Hepatocyte (in vitro differentiated cells): Measurements from ENCODE around the gene PLEKHF1. TPM values are rescaled to one million over a fixed set of nuclear protein-coding genes. Genes with fewer than 3 reads are reported as not detected.

ENCODE experiments used
- DNase-seq: peaks from one replicate; pipeline ENCODE4 v3.0.0-alpha.2; 2016; ENCODE audit warnings: low spot score
- H2AFZ ChIP-seq: fragments of 200-600 bp; sonication (generic); 2 replicates; pipeline ENCODE4 v1.6.0; 2016; ENCODE audit warnings: antibody characterized with exemption, mild to moderate bottlenecking
- H3K27ac ChIP-seq: fragments of 200-600 bp; sonication (generic); 2 replicates; pipeline ENCODE4 v1.5.1; 2016; ENCODE audit warnings: mild to moderate bottlenecking
- H3K27me3 ChIP-seq: fragments of 200-600 bp; sonication (generic); 2 replicates; pipeline ENCODE4 v1.6.1; 2016
- H3K36me3 ChIP-seq: fragments of 200-600 bp; sonication (generic); replicated peaks from 2 replicates; pipeline ENCODE4 v1.5.1; 2016; ENCODE audit warnings: low read depth; ENCODE audit not compliant: insufficient read depth
- H3K4me1 ChIP-seq: fragments of 200-600 bp; sonication (generic); 2 replicates; pipeline ENCODE4 v1.5.1; 2016; ENCODE audit warnings: mild to moderate bottlenecking, moderate library complexity; ENCODE audit not compliant: insufficient read depth
- H3K4me2 ChIP-seq: fragments of 200-600 bp; sonication (generic); 2 replicates; pipeline ENCODE4 v1.6.0; 2016
- H3K4me3 ChIP-seq: fragments of 200-600 bp; sonication (generic); 2 replicates; pipeline ENCODE4 v1.5.1; 2016; ENCODE audit warnings: mild to moderate bottlenecking
- H3K79me2 ChIP-seq: fragments of 200-600 bp; sonication (generic); 2 replicates; pipeline ENCODE4 v1.6.0; 2017; ENCODE audit warnings: mild to moderate bottlenecking
- H3K9me2 ChIP-seq: fragments of 200-600 bp; sonication (generic); replicated peaks from 2 replicates; pipeline ENCODE4 v1.6.0; 2017; ENCODE audit warnings: mild to moderate bottlenecking; ENCODE audit not compliant: insufficient read depth
- H3K9me3 ChIP-seq: fragments of 200-600 bp; sonication (generic); 2 replicates; pipeline ENCODE4 v1.5.1; 2016; ENCODE audit warnings: low read depth, mild to moderate bottlenecking
- H4K20me1 ChIP-seq: fragments of 200-600 bp; sonication (generic); 2 replicates; pipeline ENCODE4 v1.6.0; 2016; ENCODE audit warnings: mild to moderate bottlenecking; ENCODE audit not compliant: insufficient read depth, poor library complexity, severe bottlenecking
- CTCF ChIP-seq: fragments of 200-600 bp; sonication (generic); IDR thresholded peaks from 2 replicates; pipeline ENCODE4 v1.5.1; 2016; ENCODE audit warnings: antibody characterized with exemption, mild to moderate bottlenecking; ENCODE audit not compliant: poor library complexity
- EZH2 ChIP-seq: fragments of 200-600 bp; sonication (generic); IDR thresholded peaks from 2 replicates; pipeline ENCODE4 v1.6.1; 2016; ENCODE audit warnings: antibody characterized with exemption, mild to moderate bottlenecking, borderline replicate concordance
- EZH2phosphoT487 ChIP-seq: fragments of 200-600 bp; sonication (generic); IDR thresholded peaks from one replicate; pipeline ENCODE4 v1.6.1; 2018; ENCODE audit warnings: antibody characterized with exemption, mild to moderate bottlenecking, low read depth, moderate library complexity; ENCODE audit not compliant: unreplicated experiment, severe bottlenecking
- WGBS: methylation state at CpG from one replicate; pipeline ENCODE4 v1.1.6; 2016; ENCODE audit warnings: low lambda C conversion rate; ENCODE audit errors: missing lambda C conversion rate; 5-methylcytosine and 5-hydroxymethylcytosine counted together
- polyA plus RNA-seq: library from polyadenylated mRNA; unstranded; fragments of >200 nt; fragmentation: Nextera tagmentation; extraction: Ambion mirVana; gene quantifications from 2 replicates; pipeline ENCODE4 v1.2.1, GENCODE V29; 2016
- total RNA-seq: library from RNA; depleted of rRNA; stranded (reverse); fragments of >200 nt; gene quantifications from 2 replicates; pipeline ENCODE4 v1.2.3, GENCODE V29; 2014

The PLEKHF1 gene
- total and polyA plus RNA-seq, 2 experiments from 2014 or later, result 2.4 to 2.7 TPM

- Histone ChIP-seq H2AFZ (no peak overlapping the region), H3K9me2 (no peaks in the 10 kb centered on the region), H3K4me2 (no peak overlapping the region), H4K20me1 (no peaks in the 10 kb centered on the region), H3K27ac (no peak overlapping the region), H3K79me2 (no peaks in the 10 kb centered on the region), H3K36me3 (no peaks in the 10 kb centered on the region), H3K27me3 (no peaks in the 10 kb centered on the region), H3K4me1 (no peaks in the 10 kb centered on the region), H3K9me3 (no peaks in the 10 kb centered on the region), H3K4me3 (no peak overlapping the region)
- WGBS, result 88% methylated on average over 12 of the region's 12 CpGs
- TF ChIP-seq CTCF (no peak), EZH2phosphoT487 (no peak)
- DNase-seq, result no peak
Observed at GRCh38 chr19:29680447-29680846, 15.2 kb downstream of the PLEKHF1 start.

GRCh38 chr19:29680937-29681336 lies 15.7 kb downstream of the PLEKHF1 start:
- no peaks in the 10 kb centered on the region for H3K36me3 ChIP-seq
- no peaks in the 10 kb centered on the region for H3K79me2 ChIP-seq
- no peak for DNase-seq
- H4K20me1 ChIP-seq, result no peaks in the 10 kb centered on the region
- 95% methylated on average over 7 of the region's 7 CpGs for WGBS
- no peak overlapping the region for H3K4me3 ChIP-seq
- no peaks in the 10 kb centered on the region for H3K27me3 ChIP-seq
- TF ChIP-seq EZH2, result no peak
- no peak for TF ChIP-seq EZH2phosphoT487
- TF ChIP-seq CTCF, result no peak
- H3K27ac ChIP-seq, result no peak overlapping the region
- H2AFZ ChIP-seq, result no peak overlapping the region
- no peaks in the 10 kb centered on the region for H3K9me2 ChIP-seq
- no peak overlapping the region for H3K4me2 ChIP-seq
- H3K9me3 ChIP-seq, result no peaks in the 10 kb centered on the region
- no peaks in the 10 kb centered on the region for H3K4me1 ChIP-seq

GRCh38 chr19:29681422-29682235 lies 16.4 kb downstream of the PLEKHF1 start:
- no peaks in the 10 kb centered on the region for H3K4me1 ChIP-seq
- no peak overlapping the region for H3K4me2 ChIP-seq
- no peaks in the 10 kb centered on the region for H4K20me1 ChIP-seq
- 90% methylated on average over 13 of the region's 13 CpGs for WGBS
- H3K4me3 ChIP-seq, result no peak overlapping the region
- H3K27me3 ChIP-seq, result no peaks in the 10 kb centered on the region
- no peaks in the 10 kb centered on the region for H3K9me2 ChIP-seq
- H3K79me2 ChIP-seq, result no peaks in the 10 kb centered on the region
- H3K27ac ChIP-seq, result no peak overlapping the region
- H3K36me3 ChIP-seq, result no peaks in the 10 kb centered on the region
- H2AFZ ChIP-seq, result no peak overlapping the region
- TF ChIP-seq EZH2phosphoT487 (no peak), EZH2 (no peak), CTCF (no peak)
- H3K9me3 ChIP-seq, result no peaks in the 10 kb centered on the region
- no peak for DNase-seq
